Measurements from ENCODE around the gene ARX. TPM values are rescaled to one million over a fixed set of nuclear protein-coding genes. Genes with fewer than 3 reads are reported as not detected.

Gene ARX
- total RNA-seq, 1 experiment from 2014 or later = 0.22 TPM

GRCh38 chrX:25014366-25014838 is 1.4 kb downstream of the ARX start (continued):
- TF ChIP-seq TCF7L2 (IDR thresholded peaks at IDR 0.05; ENCODE audit: borderline replicate concordance, extremely low read depth, insufficient read depth, insufficient read length) (no peak), SP1 (IDR thresholded peaks at IDR 0.05; ENCODE audit: low read depth) (no peak), CTCF (IDR thresholded peaks at IDR 0.05 in 2 of 3, conservative IDR thresholded peaks at IDR 0.05 in 1 of 3; ENCODE audit: borderline replicate concordance in 1 of 3, insufficient read depth in 1 of 3, low read depth in 2 of 3, low read length in 2 of 3) (no peak)

GRCh38 chrX:25013632-25014365 is 2.0 kb downstream of the ARX start:
- ATAC-seq = peak; percentile 57
- POLR2A ChIA-PET = no interaction called here

More at GRCh38 chrX:25013632-25014365, 2.0 kb downstream of the ARX start:
- ChIA-PET CTCF (no interaction called here), RAD21 (ENCODE audit: low non-redundant PET in 1 of 2, low total read pairs in 2 of 2, uncharacterized antibody in 2 of 2, unreplicated experiment in 2 of 2) (no interaction called here)
- intact Hi-C loops (cut with micrococcal nuclease) = no loop called here
- H3K27ac ChIP-seq (ENCODE audit: low read depth, low read length) = no peak overlapping the region
- no peak for DNase-seq (ENCODE audit: low read depth, low spot score)
- H3K9me3 ChIP-seq (ENCODE audit: control insufficient read depth in 1 of 2, insufficient read depth in 1 of 2, low read depth in 1 of 2, low read length in 2 of 2) = no peaks in the 10 kb centered on the region
- peaks cover 4 to 8% of the 10 kb centered on the region in 2 experiments; a peak in 2 of 4 replicates for H3K4me1 ChIP-seq (ENCODE audit: control insufficient read depth in 1 of 2, insufficient read depth in 2 of 2, low read length in 2 of 2)
- H3K36me3 ChIP-seq (ENCODE audit: control insufficient read depth in 1 of 2, insufficient read depth in 2 of 2, low read length in 2 of 2) = no peaks in the 10 kb centered on the region
- H2AFZ ChIP-seq (ENCODE audit: low read depth, low read length, poor library complexity, severe bottlenecking) = no peak overlapping the region
- no peak overlapping the region for H3K9ac ChIP-seq (ENCODE audit: low read length)
- BruUV-seq (replicated peaks) = no TSS peak
- H4K20me1 ChIP-seq (ENCODE audit: insufficient read depth) = no peaks in the 10 kb centered on the region
- H3K4me3 ChIP-seq (replicated peaks in 1 of 2; ENCODE audit: low read depth in 1 of 2, low read length in 2 of 2) = no peak overlapping the region
- H3K4me2 ChIP-seq (ENCODE audit: low read length) = peak overlapping the region; percentile 51
- H3K27me3 ChIP-seq (ENCODE audit: insufficient read depth, low read length) = no peaks in the 10 kb centered on the region
- no peaks in the 10 kb centered on the region for H3K79me2 ChIP-seq (ENCODE audit: insufficient read depth, low read length)
- TF ChIP-seq POLR2AphosphoS5 (IDR thresholded peaks at IDR 0.05; ENCODE audit: low read depth, low read length) (no peak), EGR1 (IDR thresholded peaks at IDR 0.05; ENCODE audit: low read depth) (no peak), CEBPB (IDR thresholded peaks at IDR 0.05; ENCODE audit: low read depth) (no peak), SRF (IDR thresholded peaks at IDR 0.05; ENCODE audit: low read depth) (no peak), POLR2A (IDR thresholded peaks at IDR 0.05; ENCODE audit: borderline replicate concordance, extremely low read depth, insufficient read depth, insufficient read length) (no peak), MAX (IDR thresholded peaks at IDR 0.05) (no peak), SIN3A (IDR thresholded peaks at IDR 0.05; ENCODE audit: low read depth) (no peak), TCF7L2 (IDR thresholded peaks at IDR 0.05; ENCODE audit: borderline replicate concordance, extremely low read depth, insufficient read depth, insufficient read length) (no peak), JUND (IDR thresholded peaks at IDR 0.05) (no peak), ZNF274 (IDR thresholded peaks at IDR 0.05; ENCODE audit: low read depth, low read length) (no peak)
- H3K9me2 ChIP-seq (ENCODE audit: insufficient read depth) = no peaks in the 10 kb centered on the region

All from HCT116 (cell line).